Measurements from ENCODE around the gene SOHLH1.

DNA sequence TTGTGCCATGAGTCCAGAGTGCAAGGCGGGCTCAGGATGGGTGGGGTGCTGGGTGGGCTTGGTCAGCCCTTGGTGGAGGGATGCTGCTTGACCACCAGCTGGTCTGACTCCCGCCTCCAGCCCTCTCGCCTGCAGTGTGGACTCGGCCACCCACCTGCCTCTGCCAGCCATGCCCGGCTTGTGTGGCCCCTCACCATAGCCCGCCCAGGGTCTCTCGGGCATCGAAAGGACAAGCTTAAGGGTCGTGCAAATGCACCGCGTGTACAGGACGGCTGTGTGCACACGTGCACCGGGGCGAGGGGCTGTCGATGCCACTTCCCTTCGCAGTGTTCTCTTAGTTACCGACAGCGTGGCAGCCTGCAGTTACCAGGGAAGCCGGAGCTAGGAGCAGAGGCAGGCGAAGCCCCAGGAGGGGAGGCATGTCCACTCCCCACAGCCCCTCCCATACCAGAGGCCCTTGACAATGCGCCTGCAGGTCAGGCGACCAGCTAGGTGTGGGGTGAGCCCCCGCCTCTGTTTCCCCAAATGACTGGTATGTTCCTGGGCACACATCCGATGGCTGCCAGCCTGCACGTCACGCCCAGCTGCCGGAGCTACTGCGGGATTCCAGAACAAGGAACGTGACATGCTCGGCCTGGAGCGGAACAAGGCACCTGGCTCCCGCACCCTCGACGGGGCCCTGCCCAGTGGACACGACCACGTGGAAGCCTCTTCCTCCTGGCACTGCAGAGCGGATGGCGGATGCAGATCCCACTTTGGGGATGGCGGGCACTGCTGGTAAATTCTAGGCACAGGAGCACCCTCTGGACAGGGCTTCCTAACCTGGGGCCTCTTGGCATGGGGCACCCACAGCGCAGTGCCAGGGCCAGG, 28.3 kb downstream of the SOHLH1 start:
- TF ChIP-seq, protein P1, sequence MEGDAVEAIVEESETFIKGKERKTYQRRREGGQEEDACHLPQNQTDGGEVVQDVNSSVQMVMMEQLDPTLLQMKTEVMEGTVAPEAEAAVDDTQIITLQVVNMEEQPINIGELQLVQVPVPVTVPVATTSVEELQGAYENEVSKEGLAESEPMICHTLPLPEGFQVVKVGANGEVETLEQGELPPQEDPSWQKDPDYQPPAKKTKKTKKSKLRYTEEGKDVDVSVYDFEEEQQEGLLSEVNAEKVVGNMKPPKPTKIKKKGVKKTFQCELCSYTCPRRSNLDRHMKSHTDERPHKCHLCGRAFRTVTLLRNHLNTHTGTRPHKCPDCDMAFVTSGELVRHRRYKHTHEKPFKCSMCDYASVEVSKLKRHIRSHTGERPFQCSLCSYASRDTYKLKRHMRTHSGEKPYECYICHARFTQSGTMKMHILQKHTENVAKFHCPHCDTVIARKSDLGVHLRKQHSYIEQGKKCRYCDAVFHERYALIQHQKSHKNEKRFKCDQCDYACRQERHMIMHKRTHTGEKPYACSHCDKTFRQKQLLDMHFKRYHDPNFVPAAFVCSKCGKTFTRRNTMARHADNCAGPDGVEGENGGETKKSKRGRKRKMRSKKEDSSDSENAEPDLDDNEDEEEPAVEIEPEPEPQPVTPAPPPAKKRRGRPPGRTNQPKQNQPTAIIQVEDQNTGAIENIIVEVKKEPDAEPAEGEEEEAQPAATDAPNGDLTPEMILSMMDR (IDR thresholded peaks at IDR 0.05) = no peak
- no peak for TF ChIP-seq TCF7L2 (IDR thresholded peaks at IDR 0.05; ENCODE audit: low read depth, low read length)
- TF ChIP-seq POLR2AphosphoS5 (IDR thresholded peaks at IDR 0.05; ENCODE audit: low read depth, low read length) = no peak
